WTC11 (cell line): ENCODE data around the gene FBXO36. TPM values are rescaled to one million over a fixed set of nuclear protein-coding genes. Genes with fewer than 3 reads are reported as not detected.

Source experiments
- ATAC-seq: fragments of 200-7000 bp; cut with Tn5 transposase; 2 replicates; pipeline ENCODE4 v1.10.0; 2021; ENCODE audit warnings: mild to moderate bottlenecking, moderate library complexity
- CTCF ChIA-PET: fragments of 300-600 bp; sonication (Branson Sonifier 250); formaldehyde crosslinking; loops from one replicate; lab custom pipeline; 2021; ENCODE audit warnings: antibody characterized with exemption; lab: Charles Lee
- POLR2A ChIA-PET: fragments of 350-600 bp; sonication (Branson Sonifier 250); formaldehyde crosslinking; loops from one replicate; lab custom pipeline; 2021; ENCODE audit warnings: antibody characterized with exemption; lab: Charles Lee
- DNase-seq: peaks from one replicate; pipeline ENCODE4 v3.0.0; 2021; ENCODE audit warnings: low spot score
- H3K27ac Mint-ChIP-seq: 2 replicates; pipeline ENCODE4 v1.8.0; 2021; ENCODE audit warnings: mixed read lengths
- H3K27me3 Mint-ChIP-seq: 2 replicates; pipeline ENCODE4 v1.8.0; 2021; ENCODE audit warnings: low read depth, mild to moderate bottlenecking, moderate library complexity, mixed read lengths
- H3K36me3 Mint-ChIP-seq: 2 replicates; pipeline ENCODE4 v1.8.0; 2021; ENCODE audit warnings: mixed read lengths
- H3K4me1 Mint-ChIP-seq: 2 replicates; pipeline ENCODE4 v1.8.0; 2022; ENCODE audit warnings: mixed read lengths
- H3K4me3 Mint-ChIP-seq: 2 replicates; pipeline ENCODE4 v1.8.0; 2021; ENCODE audit warnings: mild to moderate bottlenecking, moderate library complexity, mixed read lengths
- H3K9me3 Mint-ChIP-seq: 2 replicates; pipeline ENCODE4 v1.8.0; 2021; ENCODE audit warnings: mixed read lengths
- ARID4B ChIP-seq: sonication (generic); formaldehyde crosslinking; IDR thresholded peaks from 2 replicates; pipeline ENCODE4 v1.8.0; 2023; ENCODE audit warnings: missing genetic modification reagents, mild to moderate bottlenecking, borderline replicate concordance
- FOXP4 ChIP-seq: sonication (generic); formaldehyde crosslinking; IDR thresholded peaks from 2 replicates; pipeline ENCODE4 v1.8.0; 2022; ENCODE audit warnings: mild to moderate bottlenecking, missing genetic modification reagents
- GTF2I ChIP-seq: fragments of 250-450 bp; sonication (Bioruptor Pico); conservative IDR thresholded peaks from 2 replicates; pipeline ENCODE4 v1.4.0; 2021; ENCODE audit warnings: mild to moderate bottlenecking
- HMGA2 ChIP-seq: fragments of 250-450 bp; sonication (Bioruptor Pico); IDR thresholded peaks from 2 replicates; pipeline ENCODE4 v1.4.0; 2021; ENCODE audit warnings: mild to moderate bottlenecking, moderate library complexity
- NFATC4 ChIP-seq: fragments of 250-450 bp; sonication (Bioruptor Pico); IDR thresholded peaks from 2 replicates; pipeline ENCODE4 v1.9.0; 2021; ENCODE audit warnings: mild to moderate bottlenecking
- NFYB ChIP-seq: sonication (generic); formaldehyde crosslinking; conservative IDR thresholded peaks from 2 replicates; pipeline ENCODE4 v1.8.0; 2022; ENCODE audit warnings: low read depth, missing genetic modification reagents
- PREB ChIP-seq: sonication (generic); formaldehyde crosslinking; IDR thresholded peaks from 2 replicates; pipeline ENCODE4 v1.8.1; 2022; ENCODE audit warnings: mild to moderate bottlenecking, missing genetic modification reagents, moderate library complexity, borderline replicate concordance
- RELA ChIP-seq: sonication (generic); formaldehyde crosslinking; IDR thresholded peaks from 2 replicates; pipeline ENCODE4 v1.8.1; 2022; ENCODE audit warnings: missing genetic modification reagents, mild to moderate bottlenecking, borderline replicate concordance
- SMAD3 ChIP-seq: sonication (generic); formaldehyde crosslinking; IDR thresholded peaks from 2 replicates; pipeline ENCODE4 v1.8.0; 2022; ENCODE audit warnings: missing genetic modification reagents, mild to moderate bottlenecking, borderline replicate concordance
- SP1 ChIP-seq: sonication (generic); formaldehyde crosslinking; conservative IDR thresholded peaks from 2 replicates; pipeline ENCODE4 v1.8.1; 2022; ENCODE audit warnings: missing genetic modification reagents
- TCF7 ChIP-seq: sonication (generic); formaldehyde crosslinking; IDR thresholded peaks from 2 replicates; pipeline ENCODE4 v1.8.0; 2022; ENCODE audit warnings: mild to moderate bottlenecking, low read depth, missing genetic modification reagents, moderate library complexity
- USF1 ChIP-seq: sonication (generic); formaldehyde crosslinking; IDR thresholded peaks from 2 replicates; pipeline ENCODE4 v1.8.0; 2022; ENCODE audit warnings: mild to moderate bottlenecking, missing genetic modification reagents
- total RNA-seq: library from RNA; stranded (reverse); gene quantifications from 3 replicates; pipeline ENCODE4 v1.2.3, GENCODE V29; 2021
- TF ChIP-seq, protein P1 (sequence below): fragments of 250-450 bp; sonication (Bioruptor Pico); IDR thresholded peaks from 2 replicates; pipeline ENCODE4 v1.9.0; 2021; ENCODE audit warnings: moderate library complexity, mild to moderate bottlenecking, inconsistent platforms, borderline replicate concordance
- TF ChIP-seq, protein P2 (sequence below): sonication (generic); formaldehyde crosslinking; IDR thresholded peaks from 2 replicates; pipeline ENCODE4 v1.8.1; 2022; ENCODE audit warnings: mild to moderate bottlenecking, moderate library complexity, missing genetic modification reagents

FBXO36 gene
- total RNA-seq, 1 experiment from 2014 or later = 5.3 TPM

- POLR2A ChIA-PET = no interaction called here
- CTCF ChIA-PET = interaction anchor here (0.6 to 1.8 kb wide), 2 partner anchors 13 to 100 kb away, joined by 4 to 10 read pairs; no protein-coding TSS in a partner anchor
- H3K36me3 Mint-ChIP-seq = peaks cover 5% of the 10 kb centered on the region
- no peak for DNase-seq
- H3K4me1 Mint-ChIP-seq = no peaks in the 10 kb centered on the region
- no peak overlapping the region for H3K27ac Mint-ChIP-seq
- TF ChIP-seq, protein P1, sequence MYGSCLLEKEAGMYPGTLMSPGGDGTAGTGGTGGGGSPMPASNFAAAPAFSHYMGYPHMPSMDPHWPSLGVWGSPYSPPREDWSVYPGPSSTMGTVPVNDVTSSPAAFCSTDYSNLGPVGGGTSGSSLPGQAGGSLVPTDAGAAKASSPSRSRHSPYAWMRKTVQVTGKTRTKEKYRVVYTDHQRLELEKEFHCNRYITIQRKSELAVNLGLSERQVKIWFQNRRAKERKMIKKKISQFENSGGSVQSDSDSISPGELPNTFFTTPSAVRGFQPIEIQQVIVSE (CRISPR knock-in tag) = no peak
- TF ChIP-seq SMAD3 (no peak), NFATC4 (CRISPR knock-in tag) (no peak), TCF7 (no peak), GTF2I (CRISPR knock-in tag) (no peak), USF1 (CRISPR knock-in tag) (no peak), PREB (CRISPR knock-in tag) (no peak), SP1 (CRISPR knock-in tag) (no peak), NFYB (CRISPR knock-in tag) (no peak), FOXP4 (CRISPR knock-in tag) (no peak), HMGA2 (CRISPR knock-in tag) (no peak), ARID4B (CRISPR knock-in tag) (no peak)
- TF ChIP-seq, protein P2, sequence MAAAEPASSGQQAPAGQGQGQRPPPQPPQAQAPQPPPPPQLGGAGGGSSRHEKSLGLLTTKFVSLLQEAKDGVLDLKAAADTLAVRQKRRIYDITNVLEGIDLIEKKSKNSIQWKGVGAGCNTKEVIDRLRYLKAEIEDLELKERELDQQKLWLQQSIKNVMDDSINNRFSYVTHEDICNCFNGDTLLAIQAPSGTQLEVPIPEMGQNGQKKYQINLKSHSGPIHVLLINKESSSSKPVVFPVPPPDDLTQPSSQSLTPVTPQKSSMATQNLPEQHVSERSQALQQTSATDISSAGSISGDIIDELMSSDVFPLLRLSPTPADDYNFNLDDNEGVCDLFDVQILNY (CRISPR knock-in tag) = no peak
- TF ChIP-seq, all 79 proteins: peak for 0
- ATAC-seq = no peak
- H3K9me3 Mint-ChIP-seq = peaks cover 2% of the 10 kb centered on the region
- no peaks in the 10 kb centered on the region for H3K27me3 Mint-ChIP-seq
- H3K4me3 Mint-ChIP-seq = no peak overlapping the region
Measured at GRCh38 chr2:230053753-230054478, 131.6 kb downstream of the FBXO36 start.

GRCh38 chr2:230060672-230061293 is 138.5 kb downstream of the FBXO36 start:
- no peak overlapping the region for H3K4me3 Mint-ChIP-seq
- CTCF ChIA-PET = interaction anchor here (1.0 kb wide), 1 partner anchor 8 kb away, joined by 4 read pairs; the partner anchor contains the start of gene SLC16A14
- H3K9me3 Mint-ChIP-seq = peaks cover 13% of the 10 kb centered on the region

More at GRCh38 chr2:230060672-230061293, 138.5 kb downstream of the FBXO36 start:
- H3K4me1 Mint-ChIP-seq = no peaks in the 10 kb centered on the region
- ATAC-seq = no peak
- H3K27ac Mint-ChIP-seq = no peak overlapping the region
- POLR2A ChIA-PET = no interaction called here
- TF ChIP-seq RELA = no peak
- TF ChIP-seq, all 79 proteins: peak for 0
- no peak for DNase-seq
- Mint-ChIP-seq H3K36me3 (peaks cover 14% of the 10 kb centered on the region), H3K27me3 (no peaks in the 10 kb centered on the region)

Other genes with a start within 250 kb of the FBXO36 start
- gene DNER, start 207.9 kb upstream of the FBXO36 start, total RNA-seq = 2.5 to 3.7 TPM (median 2.9 TPM) in 3 replicates
- gene TRIP12, start 494 bp upstream of the FBXO36 start, total RNA-seq = 146 to 152 TPM (median 149 TPM) in 3 replicates
- 1.7 to 2.7 TPM (median 2.6 TPM) in 3 replicates for gene SLC16A14, start 146.4 kb downstream of the FBXO36 start, total RNA-seq